ENCODE data around the gene BCOR. TPM values are rescaled to one million over a fixed set of nuclear protein-coding genes. Genes with fewer than 3 reads are reported as not detected.

The BCOR gene
- total and polyA plus RNA-seq, 2 of the 13 experiments (the other 11 are each of a cell fraction or from before 2014, with no cell fraction given), result 14.3 to 15.2 TPM

GRCh38 chrX:40146262-40147125 lies 48.7 kb upstream of the BCOR start (continued):
- TF ChIP-seq PRDM10 (CRISPR knock-in tag; IDR thresholded peaks at IDR 0.05; ENCODE audit: low read depth) (no peak), TSC22D2 (CRISPR knock-in tag; IDR thresholded peaks at IDR 0.05; ENCODE audit: borderline replicate concordance) (no peak), NKX3-1 (CRISPR knock-in tag; IDR thresholded peaks at IDR 0.05) (no peak), ARID3A (IDR thresholded peaks at IDR 0.05; ENCODE audit: low read depth, low read length) (no peak), TFAP4 (IDR thresholded peaks at IDR 0.05; ENCODE audit: borderline replicate concordance, low read depth) (no peak), SIX1 (CRISPR knock-in tag; IDR thresholded peaks at IDR 0.05; ENCODE audit: borderline replicate concordance) (no peak), AFF4 (CRISPR knock-in tag; IDR thresholded peaks at IDR 0.05) (no peak), ZNF709 (CRISPR knock-in tag; IDR thresholded peaks at IDR 0.05) (no peak), ZBTB43 (CRISPR knock-in tag; conservative IDR thresholded peaks at IDR 0.05) (no peak), ZNF629 (CRISPR knock-in tag; conservative IDR thresholded peaks at IDR 0.05) (no peak), ZNF160 (CRISPR knock-in tag; IDR thresholded peaks at IDR 0.05) (no peak), TBX3 (IDR thresholded peaks at IDR 0.05; ENCODE audit: borderline replicate concordance) (no peak), TARDBP (CRISPR knock-in tag; IDR thresholded peaks at IDR 0.05) (no peak), FOXK1 (CRISPR knock-in tag; IDR thresholded peaks at IDR 0.05; ENCODE audit: borderline replicate concordance, low read depth) (no peak), KAT2B (IDR thresholded peaks at IDR 0.05; ENCODE audit: borderline replicate concordance, low read depth, low read length) (no peak), GPN1 (CRISPR knock-in tag; IDR thresholded peaks at IDR 0.05; ENCODE audit: borderline replicate concordance) (no peak), ZNF740 (CRISPR knock-in tag; IDR thresholded peaks at IDR 0.05) (no peak)
